Measurements from ENCODE around the gene CD69.

CD69 gene

GRCh38 chr12:9762369-9762768 lies 1.7 kb upstream of the CD69 start:
- Histone ChIP-seq H3K27me3 (ENCODE audit: insufficient read depth, low read length) (no peaks in the 10 kb centered on the region), H3K4me1 (ENCODE audit: insufficient read depth, low read length) (no peaks in the 10 kb centered on the region)

GRCh38 chr12:9761419-9761781 lies 699 bp upstream of the CD69 start:
- no peak overlapping the region for H3K4me3 ChIP-seq (ENCODE audit: low read length)
- no peaks in the 10 kb centered on the region for H3K9me3 ChIP-seq (ENCODE audit: low read length)
- no peaks in the 10 kb centered on the region for H3K36me3 ChIP-seq (ENCODE audit: insufficient read depth, low read length)
- H3K4me1 ChIP-seq (ENCODE audit: insufficient read depth, low read length): no peaks in the 10 kb centered on the region
- no peak overlapping the region for H2AFZ ChIP-seq (ENCODE audit: low read depth, low read length)
- no peaks in the 10 kb centered on the region for H3K27me3 ChIP-seq (ENCODE audit: insufficient read depth, low read length)

More at GRCh38 chr12:9762369-9762768, 1.7 kb upstream of the CD69 start:
- H3K36me3 ChIP-seq (ENCODE audit: insufficient read depth, low read length): no peaks in the 10 kb centered on the region
- H3K4me3 ChIP-seq (ENCODE audit: low read length): no peak overlapping the region
- no peaks in the 10 kb centered on the region for H3K9me3 ChIP-seq (ENCODE audit: low read length)
- H2AFZ ChIP-seq (ENCODE audit: low read depth, low read length): no peak overlapping the region

- no peak overlapping the region for H3K4me3 ChIP-seq (ENCODE audit: low read length)
- H2AFZ ChIP-seq (ENCODE audit: low read depth, low read length): no peak overlapping the region
- H3K36me3 ChIP-seq (ENCODE audit: insufficient read depth, low read length): no peaks in the 10 kb centered on the region
- no peaks in the 10 kb centered on the region for H3K9me3 ChIP-seq (ENCODE audit: low read length)
- H3K4me1 ChIP-seq (ENCODE audit: insufficient read depth, low read length): no peaks in the 10 kb centered on the region
- no peaks in the 10 kb centered on the region for H3K27me3 ChIP-seq (ENCODE audit: insufficient read depth, low read length)
Measured at GRCh38 chr12:9760120-9760519, 581 bp downstream of the CD69 start.

DNA sequence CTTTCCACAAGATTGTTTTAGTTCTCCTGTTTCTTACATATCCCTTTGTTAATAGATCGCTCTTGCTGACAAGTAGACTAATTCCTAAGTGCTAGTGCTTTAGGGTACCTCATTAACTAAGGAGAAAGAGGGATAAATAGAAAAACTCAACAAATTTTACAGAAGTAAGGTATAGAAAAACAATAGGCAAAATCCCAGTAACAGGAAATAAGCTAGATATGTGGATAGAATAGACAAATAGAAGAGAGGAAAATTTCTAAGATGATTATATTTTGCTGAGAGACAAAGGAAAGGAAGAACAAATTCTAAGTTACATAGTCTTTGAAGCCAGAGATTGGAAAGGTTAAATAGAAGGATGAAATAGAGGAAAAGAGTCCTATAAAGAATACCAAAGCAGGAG lies 1.0 kb downstream of the CD69 start:
- H3K4me1 ChIP-seq (ENCODE audit: insufficient read depth, low read length): no peaks in the 10 kb centered on the region
- H3K36me3 ChIP-seq (ENCODE audit: insufficient read depth, low read length): no peaks in the 10 kb centered on the region
- H3K9me3 ChIP-seq (ENCODE audit: low read length): no peaks in the 10 kb centered on the region
- H3K4me3 ChIP-seq (ENCODE audit: low read length): no peak overlapping the region
- H2AFZ ChIP-seq (ENCODE audit: low read depth, low read length): no peak overlapping the region
- no peaks in the 10 kb centered on the region for H3K27me3 ChIP-seq (ENCODE audit: insufficient read depth, low read length)

DNA sequence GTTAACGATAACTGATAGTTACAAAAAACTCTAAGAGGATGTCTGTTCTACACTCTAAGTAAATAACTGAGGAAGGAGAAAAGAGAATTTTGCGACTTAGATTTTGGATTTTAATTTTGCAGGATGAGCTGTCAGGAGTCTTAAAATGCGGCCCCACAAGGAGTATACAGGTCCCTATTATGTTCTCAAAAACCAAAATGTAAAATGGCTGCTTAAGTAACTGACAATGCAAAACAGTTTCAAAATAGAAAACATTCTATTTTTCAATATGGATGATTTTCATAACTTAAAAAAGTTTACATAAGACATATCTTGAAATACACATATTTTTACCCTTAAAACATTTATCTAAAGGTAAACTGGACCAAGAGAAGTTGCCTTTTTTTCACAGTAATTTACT lies 2.6 kb downstream of the CD69 start:
- Histone ChIP-seq H3K4me3 (ENCODE audit: low read length) (no peak overlapping the region), H3K27me3 (ENCODE audit: insufficient read depth, low read length) (no peaks in the 10 kb centered on the region), H3K9me3 (ENCODE audit: low read length) (no peaks in the 10 kb centered on the region), H3K36me3 (ENCODE audit: insufficient read depth, low read length) (no peaks in the 10 kb centered on the region), H3K4me1 (ENCODE audit: insufficient read depth, low read length) (no peaks in the 10 kb centered on the region), H2AFZ (ENCODE audit: low read depth, low read length) (no peak overlapping the region)

- Histone ChIP-seq H3K36me3 (ENCODE audit: insufficient read depth, low read length) (no peaks in the 10 kb centered on the region), H3K4me1 (ENCODE audit: insufficient read depth, low read length) (no peaks in the 10 kb centered on the region), H2AFZ (ENCODE audit: low read depth, low read length) (no peak overlapping the region), H3K9me3 (ENCODE audit: low read length) (no peaks in the 10 kb centered on the region), H3K27me3 (ENCODE audit: insufficient read depth, low read length) (no peaks in the 10 kb centered on the region), H3K4me3 (ENCODE audit: low read length) (no peak overlapping the region)
Measured at GRCh38 chr12:9757433-9758025, 3.2 kb downstream of the CD69 start.

DNA sequence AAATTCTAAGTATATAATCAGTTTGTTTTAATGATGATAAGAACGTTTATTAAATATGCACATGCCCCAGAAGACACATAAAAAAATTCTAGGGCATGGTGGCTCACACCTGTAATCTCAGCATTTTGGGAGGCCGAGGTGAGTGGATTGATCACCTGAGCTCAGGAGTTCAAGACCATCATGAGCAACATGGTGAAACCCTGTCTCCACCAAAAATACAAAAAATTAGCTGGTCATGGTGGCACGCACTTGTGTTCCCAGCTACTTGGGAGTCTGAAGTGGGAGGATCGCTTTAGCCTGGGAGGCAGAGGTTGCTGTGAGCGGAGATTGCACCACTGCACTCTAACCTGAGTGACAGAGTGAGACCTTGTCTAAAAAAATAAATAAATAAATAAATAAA lies 4.0 kb downstream of the CD69 start:
- H3K4me1 ChIP-seq (ENCODE audit: insufficient read depth, low read length): no peaks in the 10 kb centered on the region
- no peaks in the 10 kb centered on the region for H3K36me3 ChIP-seq (ENCODE audit: insufficient read depth, low read length)
- no peaks in the 10 kb centered on the region for H3K27me3 ChIP-seq (ENCODE audit: insufficient read depth, low read length)
- H3K9me3 ChIP-seq (ENCODE audit: low read length): no peaks in the 10 kb centered on the region
- H2AFZ ChIP-seq (ENCODE audit: low read depth, low read length): no peak overlapping the region
- no peak overlapping the region for H3K4me3 ChIP-seq (ENCODE audit: low read length)

- H3K4me1 ChIP-seq (ENCODE audit: insufficient read depth, low read length): no peaks in the 10 kb centered on the region
- H3K4me3 ChIP-seq (ENCODE audit: low read length): no peak overlapping the region
- H3K36me3 ChIP-seq (ENCODE audit: insufficient read depth, low read length): no peaks in the 10 kb centered on the region
- no peaks in the 10 kb centered on the region for H3K27me3 ChIP-seq (ENCODE audit: insufficient read depth, low read length)
- no peaks in the 10 kb centered on the region for H3K9me3 ChIP-seq (ENCODE audit: low read length)
- no peak overlapping the region for H2AFZ ChIP-seq (ENCODE audit: low read depth, low read length)
Measured at GRCh38 chr12:9756170-9756569, 4.5 kb downstream of the CD69 start.

- Histone ChIP-seq H3K4me3 (ENCODE audit: low read length) (no peak overlapping the region), H3K36me3 (ENCODE audit: insufficient read depth, low read length) (no peaks in the 10 kb centered on the region), H3K4me1 (ENCODE audit: insufficient read depth, low read length) (no peaks in the 10 kb centered on the region), H2AFZ (ENCODE audit: low read depth, low read length) (no peak overlapping the region), H3K9me3 (ENCODE audit: low read length) (no peaks in the 10 kb centered on the region), H3K27me3 (ENCODE audit: insufficient read depth, low read length) (no peaks in the 10 kb centered on the region)
Measured at GRCh38 chr12:9755567-9755966, 5.1 kb downstream of the CD69 start.

GRCh38 chr12:9755035-9755434 lies 5.7 kb downstream of the CD69 start:
- no peak overlapping the region for H2AFZ ChIP-seq (ENCODE audit: low read depth, low read length)
- no peaks in the 10 kb centered on the region for H3K9me3 ChIP-seq (ENCODE audit: low read length)
- no peaks in the 10 kb centered on the region for H3K27me3 ChIP-seq (ENCODE audit: insufficient read depth, low read length)
- no peaks in the 10 kb centered on the region for H3K36me3 ChIP-seq (ENCODE audit: insufficient read depth, low read length)
- no peaks in the 10 kb centered on the region for H3K4me1 ChIP-seq (ENCODE audit: insufficient read depth, low read length)
- no peak overlapping the region for H3K4me3 ChIP-seq (ENCODE audit: low read length)

- Histone ChIP-seq H3K4me1 (ENCODE audit: insufficient read depth, low read length) (no peaks in the 10 kb centered on the region), H3K9me3 (ENCODE audit: low read length) (no peaks in the 10 kb centered on the region)
Measured at GRCh38 chr12:9754099-9754927, 6.4 kb downstream of the CD69 start.

GRCh38 chr12:9753498-9753897 lies 7.2 kb downstream of the CD69 start:
- Histone ChIP-seq H3K9me3 (ENCODE audit: low read length) (no peaks in the 10 kb centered on the region), H3K4me1 (ENCODE audit: insufficient read depth, low read length) (no peaks in the 10 kb centered on the region), H3K4me3 (ENCODE audit: low read length) (no peak overlapping the region), H3K36me3 (ENCODE audit: insufficient read depth, low read length) (no peaks in the 10 kb centered on the region), H3K27me3 (ENCODE audit: insufficient read depth, low read length) (no peaks in the 10 kb centered on the region), H2AFZ (ENCODE audit: low read depth, low read length) (no peak overlapping the region)

More at GRCh38 chr12:9754099-9754927, 6.4 kb downstream of the CD69 start:
- Histone ChIP-seq H2AFZ (ENCODE audit: low read depth, low read length) (no peak overlapping the region), H3K36me3 (ENCODE audit: insufficient read depth, low read length) (no peaks in the 10 kb centered on the region), H3K27me3 (ENCODE audit: insufficient read depth, low read length) (no peaks in the 10 kb centered on the region), H3K4me3 (ENCODE audit: low read length) (no peak overlapping the region)

DNA sequence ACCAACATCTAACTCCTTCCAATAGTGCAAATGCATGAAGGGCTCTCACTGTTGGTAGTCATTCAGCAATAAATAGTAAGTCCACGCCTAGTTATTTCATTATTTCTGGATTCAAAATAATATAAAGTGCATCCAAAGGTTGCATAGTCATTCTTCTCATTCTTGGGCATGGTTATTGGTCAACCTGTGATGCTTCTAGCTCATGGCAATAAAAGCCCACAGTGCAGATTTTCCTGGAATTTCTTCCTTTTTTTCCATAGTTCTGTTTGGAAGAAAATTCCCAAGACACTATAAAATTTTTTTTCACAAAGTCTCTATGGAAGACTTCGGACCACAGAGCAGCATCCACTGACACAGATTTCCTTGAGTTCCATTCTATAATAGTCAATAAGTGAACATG lies 7.6 kb downstream of the CD69 start:
- no peaks in the 10 kb centered on the region for H3K4me1 ChIP-seq (ENCODE audit: insufficient read depth, low read length)
- H3K4me3 ChIP-seq (ENCODE audit: low read length): no peak overlapping the region
- H3K36me3 ChIP-seq (ENCODE audit: insufficient read depth, low read length): no peaks in the 10 kb centered on the region
- H3K9me3 ChIP-seq (ENCODE audit: low read length): no peaks in the 10 kb centered on the region
- H2AFZ ChIP-seq (ENCODE audit: low read depth, low read length): no peak overlapping the region
- H3K27me3 ChIP-seq (ENCODE audit: insufficient read depth, low read length): no peaks in the 10 kb centered on the region

Data from neuron (in vitro differentiated cells).